Lower leg skin (tissue), 4 donors: ENCODE results near the gene RELL1. TPM values are rescaled to one million over a fixed set of nuclear protein-coding genes. Genes with fewer than 3 reads are reported as not detected.

Experiments used
- DNase-seq, 2 donors: peaks; one replicate each; pipeline ENCODE4 v3.0.0-alpha.2; 2019; ENCODE audit warnings: low spot score in 2 of 2
- H3K4me3 ChIP-seq: fragments of 200-600 bp; sonication (generic); 2 replicates; pipeline ENCODE4 v1.5.1; 2017; ENCODE audit warnings: mild to moderate bottlenecking, low read depth; ENCODE audit not compliant: poor library complexity, severe bottlenecking
- POLR2A ChIP-seq, 2 donors: fragments of 450-650 bp; IDR thresholded peaks; one replicate each; pipeline ENCODE4 v1.6.1; 2016 to 2017; ENCODE audit warnings: antibody characterized with exemption in 2 of 2, mild to moderate bottlenecking in 1 of 2, moderate library complexity in 1 of 2
- WGBS, 2 donors: methylation state at CpG; one replicate each; pipeline ENCODE4 v1.1.5; 2018; 5-methylcytosine and 5-hydroxymethylcytosine counted together
- intact Hi-C: fragments of 100-400 bp; cut with DNase I; formaldehyde crosslinking; loops from one replicate; pipeline ENCODE4 v1.15.0; 2023; ENCODE audit warnings: low total_unique reads
- total RNA-seq, 4 donors: library from RNA; depleted of rRNA; stranded (reverse); fragments of >200 nt; gene quantifications; one replicate each; pipeline ENCODE4 v1.1.0, GENCODE V29; 2016
- TF ChIP-seq, protein P1 (sequence below), 3 donors: fragments of 450-650 bp; IDR thresholded peaks; one replicate each; pipeline ENCODE4 v1.5.1; 2016; ENCODE audit warnings: antibody characterized with exemption in 3 of 3, mild to moderate bottlenecking in 3 of 3, moderate library complexity in 2 of 3

RELL1 gene
- total RNA-seq, 4 donors from 2014 or later = 66.5 to 78.6 (median 73.7) TPM

DNA sequence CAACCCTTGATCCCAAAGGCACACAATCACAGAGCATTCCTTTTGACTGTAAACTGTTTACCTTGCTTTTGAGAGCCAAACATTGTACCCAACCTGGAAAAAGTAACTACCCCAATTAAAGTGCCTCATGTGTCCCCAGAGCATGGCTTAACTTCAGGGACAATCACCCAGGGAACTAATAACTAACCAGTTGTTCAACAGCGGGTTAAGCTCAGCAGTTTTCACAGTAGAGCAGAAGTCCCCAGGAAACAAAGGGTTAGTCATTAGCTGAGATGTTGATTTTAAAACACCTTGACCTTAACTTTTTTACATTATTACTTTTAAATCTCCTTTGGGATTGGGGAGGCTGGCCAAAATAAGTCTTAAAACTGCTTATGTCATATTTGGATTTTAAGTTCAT, 94.8 kb downstream of the RELL1 start:
- H3K4me3 ChIP-seq = no peak overlapping the region
- TF ChIP-seq POLR2A (IDR thresholded peaks at IDR 0.05) = no peak
- TF ChIP-seq, protein P1, sequence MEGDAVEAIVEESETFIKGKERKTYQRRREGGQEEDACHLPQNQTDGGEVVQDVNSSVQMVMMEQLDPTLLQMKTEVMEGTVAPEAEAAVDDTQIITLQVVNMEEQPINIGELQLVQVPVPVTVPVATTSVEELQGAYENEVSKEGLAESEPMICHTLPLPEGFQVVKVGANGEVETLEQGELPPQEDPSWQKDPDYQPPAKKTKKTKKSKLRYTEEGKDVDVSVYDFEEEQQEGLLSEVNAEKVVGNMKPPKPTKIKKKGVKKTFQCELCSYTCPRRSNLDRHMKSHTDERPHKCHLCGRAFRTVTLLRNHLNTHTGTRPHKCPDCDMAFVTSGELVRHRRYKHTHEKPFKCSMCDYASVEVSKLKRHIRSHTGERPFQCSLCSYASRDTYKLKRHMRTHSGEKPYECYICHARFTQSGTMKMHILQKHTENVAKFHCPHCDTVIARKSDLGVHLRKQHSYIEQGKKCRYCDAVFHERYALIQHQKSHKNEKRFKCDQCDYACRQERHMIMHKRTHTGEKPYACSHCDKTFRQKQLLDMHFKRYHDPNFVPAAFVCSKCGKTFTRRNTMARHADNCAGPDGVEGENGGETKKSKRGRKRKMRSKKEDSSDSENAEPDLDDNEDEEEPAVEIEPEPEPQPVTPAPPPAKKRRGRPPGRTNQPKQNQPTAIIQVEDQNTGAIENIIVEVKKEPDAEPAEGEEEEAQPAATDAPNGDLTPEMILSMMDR (IDR thresholded peaks at IDR 0.05) = no peak
- 0 to 95% methylated on average over 1 of the region's 1 CpG for WGBS, 2 donors
- DNase-seq = no peak
- intact Hi-C loops = no loop called here

DNA sequence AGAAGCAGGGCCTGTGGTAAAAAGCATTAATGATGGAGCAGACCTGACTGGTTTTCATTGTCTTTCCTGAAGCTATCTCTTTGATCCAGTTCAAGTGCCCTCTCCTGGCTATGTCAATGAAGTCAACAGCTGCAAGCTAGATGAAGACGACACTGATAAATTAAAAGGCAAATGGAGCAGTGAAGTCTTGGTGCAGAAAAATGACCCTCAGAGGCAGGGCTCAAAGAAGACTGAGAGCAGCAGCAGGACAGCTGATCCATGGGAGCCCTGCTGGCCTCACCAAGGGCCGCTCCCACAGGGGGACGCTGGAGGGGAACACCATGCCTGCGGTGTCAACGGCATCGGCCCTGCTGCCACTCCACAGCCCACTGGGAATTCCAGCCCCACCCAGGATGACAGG, 96.2 kb downstream of the RELL1 start:
- no peak for TF ChIP-seq POLR2A (IDR thresholded peaks at IDR 0.05)
- TF ChIP-seq, protein P1 (IDR thresholded peaks at IDR 0.05) = no peak
- 89 to 92% methylated on average over 6 of the region's 6 CpGs for WGBS, 2 donors
- no peak overlapping the region for H3K4me3 ChIP-seq
- intact Hi-C loops = no loop called here
- no peak for DNase-seq

DNA sequence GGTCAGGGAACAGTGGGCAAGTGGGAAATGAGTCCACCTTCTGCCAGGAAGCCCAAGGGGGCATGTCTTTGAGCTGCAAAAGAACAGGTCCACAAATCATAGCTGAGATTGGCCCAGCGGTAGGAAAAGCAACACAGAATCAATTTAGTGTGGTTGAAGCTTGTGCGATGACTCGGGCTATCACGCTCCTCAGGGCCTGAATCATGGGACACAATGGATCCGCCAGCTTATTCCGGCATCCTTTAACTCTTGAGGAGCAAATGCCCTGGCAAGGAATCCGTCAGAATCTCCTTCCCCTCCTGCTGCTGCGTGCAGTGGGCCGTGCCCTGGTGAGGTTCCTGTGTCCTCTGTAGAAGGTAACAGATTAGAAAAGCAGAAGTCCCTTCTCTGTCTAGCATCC, 98.0 kb downstream of the RELL1 start:
- no peak for TF ChIP-seq POLR2A (IDR thresholded peaks at IDR 0.05)
- TF ChIP-seq, protein P1 (IDR thresholded peaks at IDR 0.05) = no peak
- no peak for DNase-seq
- 88 to 92% methylated on average over 9 of the region's 9 CpGs for WGBS, 2 donors
- no peak overlapping the region for H3K4me3 ChIP-seq
- intact Hi-C loops = no loop called here

DNA sequence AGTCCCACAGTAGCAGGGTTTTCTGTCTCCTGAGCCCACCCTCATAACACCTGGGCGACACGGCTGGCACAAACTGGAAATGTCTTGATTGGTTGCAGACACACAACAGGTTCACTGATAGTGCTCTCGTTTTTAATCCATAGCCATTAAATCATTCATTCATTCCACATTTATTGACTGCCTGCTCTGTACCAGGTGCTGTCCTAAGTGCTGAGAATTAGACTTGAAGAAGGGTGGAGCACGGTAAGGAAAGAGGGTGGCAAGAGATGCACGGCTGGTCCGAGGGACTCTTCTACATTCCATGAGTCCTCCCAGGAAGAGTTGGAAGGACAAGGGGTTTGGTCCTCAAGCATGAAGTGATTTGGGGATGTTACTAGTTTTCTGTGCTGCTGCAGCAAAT, 100.0 kb downstream of the RELL1 start:
- DNase-seq = no peak
- TF ChIP-seq, protein P1 (IDR thresholded peaks at IDR 0.05) = no peak
- no peak for TF ChIP-seq POLR2A (IDR thresholded peaks at IDR 0.05)
- 45 to 49% methylated on average over 6 of the region's 6 CpGs for WGBS, 2 donors
- intact Hi-C loops = no loop called here
- no peak overlapping the region for H3K4me3 ChIP-seq

DNA sequence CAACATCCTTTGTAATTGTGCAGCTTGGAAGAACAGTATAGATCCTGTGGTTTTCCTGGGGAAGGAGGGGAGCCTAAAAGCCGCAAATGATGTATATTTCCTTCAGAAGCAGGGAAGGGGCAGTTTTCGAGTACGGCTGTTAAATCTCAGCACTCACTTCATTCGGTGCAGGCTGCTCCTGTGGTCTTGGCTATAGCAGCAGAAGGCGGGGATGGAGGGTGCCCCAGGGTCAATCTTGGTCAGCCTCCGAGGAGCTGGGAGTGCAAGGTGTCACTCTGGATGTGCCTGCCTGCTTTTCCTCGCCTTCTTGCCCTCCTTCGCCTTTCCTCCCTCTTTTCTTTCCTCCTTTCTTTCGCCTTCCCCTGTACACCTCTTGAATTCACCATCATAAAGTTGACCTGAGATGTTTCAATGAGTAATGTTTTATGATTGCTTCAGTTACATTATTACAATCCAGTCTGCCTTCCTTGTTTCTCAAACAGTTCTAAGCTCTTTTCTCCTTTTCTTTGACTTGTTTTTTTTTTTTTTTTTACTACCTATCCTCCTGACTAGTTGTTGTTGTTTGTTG, 101.6 kb downstream of the RELL1 start:
- DNase-seq = no peak
- no peak overlapping the region for H3K4me3 ChIP-seq
- TF ChIP-seq, protein P1 (IDR thresholded peaks at IDR 0.05) = no peak
- TF ChIP-seq POLR2A (IDR thresholded peaks at IDR 0.05) = no peak
- intact Hi-C loops = no loop called here
- 77 to 83% methylated on average over 9 of the region's 9 CpGs for WGBS, 2 donors

DNA sequence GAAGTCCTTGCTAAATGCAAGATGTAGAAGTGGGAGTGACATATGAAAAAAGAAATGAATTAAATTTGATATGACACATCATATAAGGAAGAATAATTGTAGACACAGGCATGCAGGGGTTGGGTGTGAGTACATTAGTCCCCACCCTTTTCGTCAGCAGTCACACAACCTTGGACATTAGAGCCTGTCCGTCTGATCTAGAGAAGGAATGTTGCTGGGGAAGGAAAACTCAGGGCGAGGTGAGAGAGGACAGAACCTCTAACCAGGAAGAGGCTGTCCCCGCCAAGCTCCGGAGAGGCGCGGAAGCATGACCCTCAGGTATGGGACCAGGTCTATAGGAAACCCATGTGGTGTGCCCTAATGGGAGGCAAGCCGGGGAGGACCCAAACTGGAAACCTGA, 102.1 kb downstream of the RELL1 start:
- H3K4me3 ChIP-seq = no peak overlapping the region
- no peak for TF ChIP-seq POLR2A (IDR thresholded peaks at IDR 0.05)

More for the DNA sequence above, 102.1 kb downstream of the RELL1 start:
- 77 to 89% methylated on average over 8 of the region's 8 CpGs for WGBS, 2 donors
- no peak for DNase-seq
- intact Hi-C loops = no loop called here
